IPS-18c (cell line): Measurements from ENCODE around the gene AFTPH.
A peak's percentile ranks its signal among the peaks of the same experiment; 100 is the strongest.
"Not testable (repeated sequence)": the region's sequence is repeated elsewhere in the genome, so short reads cannot be mapped to it uniquely, and the experiment has no call there.

ENCODE experiments used
- H3K4me3 ChIP-seq: 2 replicates; pipeline ENCODE4 v1.7.0; 2013; ENCODE audit warnings: low read depth, mild to moderate bottlenecking, low read length, moderate library complexity; ENCODE audit not compliant: insufficient read depth
- H3K9me3 ChIP-seq: one replicate; pipeline ENCODE4 v1.6.1; 2013; ENCODE audit warnings: mild to moderate bottlenecking, low read length, moderate library complexity; ENCODE audit not compliant: control insufficient read depth, insufficient read depth

The AFTPH gene

GRCh38 chr2:64525317-64525613 lies 1.1 kb downstream of the AFTPH start:
- peak overlapping the region; percentile 91 for H3K4me3 ChIP-seq

GRCh38 chr2:64526034-64526433 lies 1.9 kb downstream of the AFTPH start:
- H3K9me3 ChIP-seq: no peaks in the 10 kb centered on the region
- H3K4me3 ChIP-seq: no peak overlapping the region

More at GRCh38 chr2:64525317-64525613, 1.1 kb downstream of the AFTPH start:
- H3K9me3 ChIP-seq: no peaks in the 10 kb centered on the region

GRCh38 chr2:64530946-64531345 lies 6.8 kb downstream of the AFTPH start:
- H3K9me3 ChIP-seq, H3K4me3 ChIP-seq: not testable (repeated sequence)

DNA sequence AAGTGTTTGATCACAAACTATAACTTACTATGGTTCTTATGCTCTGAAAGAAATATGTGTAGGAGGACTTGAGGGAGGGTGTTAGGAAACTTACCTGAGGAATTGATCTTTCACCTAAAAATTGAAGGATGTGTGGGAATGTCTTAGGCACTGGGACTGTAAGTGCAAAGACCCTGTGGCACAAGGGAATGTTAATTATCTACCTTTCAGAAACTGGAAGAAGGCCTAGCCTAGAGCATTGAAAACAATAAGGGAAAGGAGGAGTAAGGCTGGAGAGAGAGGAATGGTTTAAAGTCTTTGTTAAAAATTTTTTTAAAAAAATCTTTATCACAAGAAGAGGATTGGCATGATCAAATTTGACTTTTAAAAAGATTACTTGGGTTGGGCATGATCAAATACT lies 7.9 kb downstream of the AFTPH start:
- Histone ChIP-seq H3K9me3 (no peaks in the 10 kb centered on the region), H3K4me3 (no peak overlapping the region)

DNA sequence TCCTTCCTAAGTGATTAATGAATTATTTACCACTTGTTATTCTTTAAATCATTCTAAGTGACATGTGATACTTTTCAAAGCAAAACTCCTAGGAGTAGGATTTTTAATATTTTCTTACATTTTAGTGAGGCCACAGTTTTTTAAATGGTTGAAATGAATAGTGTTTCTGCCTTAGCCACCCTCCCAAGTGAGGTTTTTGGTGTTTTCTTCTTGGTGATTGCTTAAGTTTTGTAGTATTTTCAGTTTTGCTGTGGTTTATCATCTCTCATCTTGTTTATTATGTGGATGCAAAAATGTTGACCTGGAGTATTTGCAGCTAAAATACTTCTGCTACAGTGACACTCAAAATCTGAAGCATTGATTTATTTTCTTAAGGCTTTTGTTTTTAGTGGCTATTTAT lies 9.8 kb downstream of the AFTPH start:
- H3K9me3 ChIP-seq: no peaks in the 10 kb centered on the region
- no peak overlapping the region for H3K4me3 ChIP-seq

GRCh38 chr2:64534363-64534762 lies 10.2 kb downstream of the AFTPH start:
- Histone ChIP-seq H3K4me3 (no peak overlapping the region), H3K9me3 (no peaks in the 10 kb centered on the region)

DNA sequence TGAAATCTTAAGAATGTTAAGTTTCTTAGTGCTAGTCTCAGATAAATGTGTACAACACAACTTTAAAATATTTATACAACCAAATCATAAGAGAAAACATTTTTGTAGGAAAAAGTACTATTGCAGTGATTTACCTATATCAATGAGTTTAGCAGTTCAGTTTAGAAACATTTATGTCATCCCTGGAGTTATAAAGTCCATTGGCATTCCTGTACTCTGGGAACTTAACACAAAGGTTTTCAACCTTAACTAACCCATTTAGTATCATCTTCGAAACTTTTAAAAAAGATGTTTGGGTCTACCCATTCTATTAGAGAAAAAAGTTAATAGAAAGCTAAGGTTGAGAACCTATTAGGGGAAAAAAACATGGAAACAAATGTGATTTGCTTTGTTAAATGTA lies 10.9 kb downstream of the AFTPH start:
- Histone ChIP-seq H3K4me3 (no peak overlapping the region), H3K9me3 (no peaks in the 10 kb centered on the region)

- Histone ChIP-seq H3K9me3 (no peaks in the 10 kb centered on the region), H3K4me3 (no peak overlapping the region)
Measured at GRCh38 chr2:64537991-64538390, 13.9 kb downstream of the AFTPH start.

DNA sequence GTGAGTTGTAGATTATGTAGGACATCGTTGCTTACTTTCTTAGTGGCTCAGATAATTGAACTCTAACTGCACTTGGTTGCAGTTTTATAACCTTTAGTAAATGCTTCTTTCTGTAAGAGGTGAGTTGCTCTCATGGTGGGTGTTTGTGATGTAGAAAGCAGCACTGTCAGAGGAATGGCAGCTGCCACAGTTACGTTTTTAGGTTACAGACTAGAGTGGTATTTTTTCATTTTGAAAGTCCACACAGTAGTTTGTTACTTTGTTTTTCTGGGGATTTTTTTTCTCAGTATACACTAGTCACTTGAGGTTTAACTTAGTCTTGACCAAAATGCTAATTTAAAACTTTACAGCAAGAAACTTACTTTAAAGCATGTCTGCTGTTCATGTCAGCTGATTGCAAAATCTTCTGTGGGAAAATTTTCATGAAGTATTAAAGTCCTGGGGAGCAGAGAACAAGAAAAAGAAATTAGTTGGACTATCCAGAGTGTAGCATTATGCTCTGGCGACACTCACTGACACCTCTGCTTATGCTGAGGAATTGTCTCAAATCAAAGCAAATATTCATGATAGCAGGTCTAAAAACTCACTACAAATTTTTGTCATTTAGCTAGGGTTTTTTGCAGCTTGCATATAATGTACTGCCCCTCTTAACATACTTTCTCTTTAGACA lies 14.8 kb downstream of the AFTPH start:
- no peak overlapping the region for H3K4me3 ChIP-seq
- no peaks in the 10 kb centered on the region for H3K9me3 ChIP-seq

- H3K9me3 ChIP-seq: no peaks in the 10 kb centered on the region
- H3K4me3 ChIP-seq: no peak overlapping the region
Measured at GRCh38 chr2:64540615-64541014, 16.5 kb downstream of the AFTPH start.

GRCh38 chr2:64541547-64541946 lies 17.4 kb downstream of the AFTPH start:
- H3K9me3 ChIP-seq: no peaks in the 10 kb centered on the region
- no peak overlapping the region for H3K4me3 ChIP-seq

GRCh38 chr2:64542071-64543007 lies 18.2 kb downstream of the AFTPH start:
- no peaks in the 10 kb centered on the region for H3K9me3 ChIP-seq
- no peak overlapping the region for H3K4me3 ChIP-seq

- no peaks in the 10 kb centered on the region for H3K9me3 ChIP-seq
- no peak overlapping the region for H3K4me3 ChIP-seq
Measured at GRCh38 chr2:64543008-64543697, 19.0 kb downstream of the AFTPH start.

GRCh38 chr2:64548761-64549160 lies 24.6 kb downstream of the AFTPH start:
- Histone ChIP-seq H3K4me3 (no peak overlapping the region), H3K9me3 (no peaks in the 10 kb centered on the region)

DNA sequence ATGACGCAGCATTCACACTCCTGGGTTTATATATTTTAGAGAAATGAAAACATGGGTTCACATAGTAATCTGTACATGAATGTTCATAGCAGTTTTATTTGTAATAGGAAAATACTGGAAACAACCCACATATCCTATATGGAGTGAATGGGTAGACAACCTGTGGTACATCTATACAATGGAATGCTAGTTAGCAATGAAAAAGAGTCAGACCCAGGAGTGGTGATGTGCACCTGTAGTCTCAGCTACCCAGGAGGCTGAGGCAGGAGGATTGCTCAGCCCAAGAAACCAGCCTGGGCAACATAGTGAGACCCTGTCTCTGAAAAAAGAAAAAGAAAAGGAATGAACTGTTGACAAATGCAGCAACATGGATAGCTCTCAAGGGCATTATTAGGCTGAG lies 25.9 kb downstream of the AFTPH start:
- no peaks in the 10 kb centered on the region for H3K9me3 ChIP-seq
- H3K4me3 ChIP-seq: no peak overlapping the region

DNA sequence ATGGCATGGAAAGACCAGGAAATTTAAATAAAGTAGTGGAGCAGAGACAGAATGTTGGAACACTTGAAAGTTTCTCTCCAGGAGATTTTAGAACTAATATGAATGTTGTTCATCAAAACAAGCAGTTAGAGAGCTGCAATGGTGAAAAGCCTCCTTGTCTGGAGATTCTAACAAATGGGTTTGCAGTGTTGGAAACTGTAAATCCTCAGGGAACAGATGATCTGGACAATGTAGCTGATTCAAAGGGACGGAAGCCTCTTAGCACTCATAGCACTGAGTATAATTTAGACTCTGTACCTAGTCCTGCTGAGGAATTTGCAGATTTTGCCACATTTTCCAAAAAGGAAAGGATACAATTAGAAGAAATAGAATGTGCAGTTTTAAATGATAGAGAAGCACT lies 27.7 kb downstream of the AFTPH start:
- no peak overlapping the region for H3K4me3 ChIP-seq
- no peaks in the 10 kb centered on the region for H3K9me3 ChIP-seq

- H3K9me3 ChIP-seq: no peaks in the 10 kb centered on the region
- H3K4me3 ChIP-seq: no peak overlapping the region
Measured at GRCh38 chr2:64554117-64554516, 30.0 kb downstream of the AFTPH start.
